H1 (cell line): ENCODE results near the gene FCF1. TPM values are rescaled to one million over a fixed set of nuclear protein-coding genes. Genes with fewer than 3 reads are reported as not detected.

Experiments used
- CTCF ChIA-PET: fragments of 300-600 bp; sonication (Branson Sonifier 250); formaldehyde crosslinking; loops from one replicate; lab custom pipeline; 2021; ENCODE audit not compliant: partially characterized antibody; lab: Charles Lee
- POLR2A ChIA-PET: fragments of 300-600 bp; sonication (Branson Sonifier 250); formaldehyde crosslinking; loops from one replicate; lab custom pipeline; 2021; ENCODE audit warnings: inconsistent platforms; ENCODE audit not compliant: partially characterized antibody; lab: Charles Lee
- DNase-seq, 2 experiments: peaks; one replicate each; pipeline versions ENCODE4 v3.0.0 to v3.0.0-alpha.2; 2010 to 2022; ENCODE audit warnings: low spot score in 2 of 2, low read depth in 1 of 2, mixed read lengths in 1 of 2
- FAIRE-seq: peaks from 2 replicates; lab custom pipeline; 2011; peaks lifted over from hg19 to GRCh38; lab: Jason Lieb, UNC
- H2AFZ ChIP-seq: 2 replicates; pipeline ENCODE4 v1.8.1; 2012; ENCODE audit warnings: low read length, inconsistent platforms
- H2AK5ac ChIP-seq: 2 replicates; pipeline ENCODE4 v1.6.1; 2013; ENCODE audit warnings: low read depth, low read length
- H2BK120ac ChIP-seq: replicated peaks from 2 replicates; pipeline ENCODE3; 2013; ENCODE audit warnings: low read depth, low read length, inconsistent platforms
- H2BK12ac ChIP-seq: 2 replicates; pipeline ENCODE4 v1.6.1; 2013; ENCODE audit warnings: low read depth, low read length
- H2BK15ac ChIP-seq: 2 replicates; pipeline ENCODE4 v1.6.1; 2013; ENCODE audit warnings: low read length
- H2BK20ac ChIP-seq: 2 replicates; pipeline ENCODE4 v1.6.1; 2013; ENCODE audit warnings: low read length
- H2BK5ac ChIP-seq: 2 replicates; pipeline ENCODE4 v1.6.1; 2013; ENCODE audit warnings: low read depth, low read length
- H3K14ac ChIP-seq: 2 replicates; pipeline ENCODE4 v1.6.1; 2013; ENCODE audit warnings: inconsistent platforms; ENCODE audit not compliant: insufficient read length
- H3K18ac ChIP-seq: 2 replicates; pipeline ENCODE4 v1.6.1; 2013; ENCODE audit warnings: low read length; ENCODE audit errors: extremely low read depth
- H3K23ac ChIP-seq: 2 replicates; pipeline ENCODE4 v1.6.1; 2013; ENCODE audit warnings: inconsistent platforms; ENCODE audit not compliant: insufficient read length
- H3K23me2 ChIP-seq: 2 replicates; pipeline ENCODE4 v1.6.1; 2013; ENCODE audit warnings: low read depth, low read length
- H3K27ac ChIP-seq: 2 replicates; pipeline ENCODE4 v1.6.1; 2011; ENCODE audit warnings: low read depth, low read length, inconsistent platforms
- H3K27me3 ChIP-seq, 4 experiments: replicated peaks in 1 of 4; 1 replicate in 1 of 4; 2 replicates in 3 of 4; pipeline versions ENCODE4 v1.6.1 to v1.8.1; 2011 to 2013; ENCODE audit warnings: low read length in 3 of 4, mild to moderate bottlenecking in 3 of 4, inconsistent platforms in 2 of 4, mixed read lengths in 2 of 4, moderate library complexity in 1 of 4; ENCODE audit not compliant: control insufficient read depth in 3 of 4, insufficient read depth in 3 of 4; ENCODE audit errors: extremely low read depth in 1 of 4
- H3K36me3 ChIP-seq, 4 experiments: 2 replicates each; pipeline versions ENCODE4 v1.6.1 to v1.8.1; 2011 to 2013; ENCODE audit warnings: mild to moderate bottlenecking in 4 of 4, low read length in 3 of 4, moderate library complexity in 2 of 4, control low read depth in 1 of 4, inconsistent platforms in 1 of 4; ENCODE audit not compliant: insufficient read depth in 4 of 4, control insufficient read depth in 2 of 4
- H3K4ac ChIP-seq: replicated peaks from 2 replicates; pipeline ENCODE3; 2013; ENCODE audit warnings: low read length, low read depth, mixed read lengths, inconsistent platforms; ENCODE audit not compliant: insufficient read length
- H3K4me1 ChIP-seq, 4 experiments: replicated peaks in 1 of 4; 1 replicate in 1 of 4; 2 replicates in 3 of 4; pipeline versions ENCODE4 v1.6.1 to v1.8.1; 2011 to 2013; ENCODE audit warnings: low read length in 3 of 4, inconsistent platforms in 2 of 4, mixed read lengths in 1 of 4; ENCODE audit not compliant: insufficient read depth in 4 of 4, control insufficient read depth in 3 of 4
- H3K4me2 ChIP-seq, 2 experiments: 2 replicates each; pipeline versions ENCODE4 v1.6.1 to v1.8.1; 2011 to 2013; ENCODE audit warnings: low read depth in 2 of 2, low read length in 2 of 2, control low read depth in 1 of 2, inconsistent platforms in 1 of 2, mild to moderate bottlenecking in 1 of 2; ENCODE audit not compliant: insufficient read depth in 1 of 2
- H3K4me3 ChIP-seq, 4 experiments: fragments of 200-600, 300-600 bp in 1 of 4; sonication (generic), shearing (Covaris generic), sonication (Bioruptor Twin) in 1 of 4; 2 replicates each; pipeline versions ENCODE4 v1.5.1 to v1.8.1; 2011 to 2016; ENCODE audit warnings: low read length in 4 of 4, low read depth in 3 of 4, control low read depth in 2 of 4, inconsistent platforms in 2 of 4, mild to moderate bottlenecking in 2 of 4, mixed read lengths in 1 of 4, moderate library complexity in 1 of 4; ENCODE audit not compliant: insufficient read depth in 2 of 4; ENCODE audit errors: extremely low read depth in 1 of 4
- H3K56ac ChIP-seq: replicated peaks from 2 replicates; pipeline ENCODE3; 2013; ENCODE audit warnings: low read depth, mild to moderate bottlenecking, mixed read lengths, low read length, inconsistent platforms; ENCODE audit not compliant: insufficient read length
- H3K79me1 ChIP-seq: 2 replicates; pipeline ENCODE4 v1.6.1; 2013; ENCODE audit warnings: low read depth, low read length, control low read depth
- H3K79me2 ChIP-seq, 2 experiments: 2 replicates each; pipeline versions ENCODE4 v1.6.1 to v1.8.1; 2012 to 2013; ENCODE audit warnings: low read length in 2 of 2, mild to moderate bottlenecking in 2 of 2, inconsistent platforms in 1 of 2; ENCODE audit not compliant: insufficient read depth in 2 of 2, control insufficient read depth in 1 of 2
- H3K9ac ChIP-seq, 4 experiments: replicated peaks in 1 of 4; 1 replicate in 1 of 4; 2 replicates in 3 of 4; pipeline versions ENCODE4 v1.6.1 to v1.8.1; 2011 to 2013; ENCODE audit warnings: low read depth in 3 of 4, low read length in 3 of 4, control low read depth in 2 of 4, mild to moderate bottlenecking in 2 of 4, moderate library complexity in 2 of 4, inconsistent platforms in 1 of 4; ENCODE audit errors: extremely low read depth in 1 of 4
- H3K9me3 ChIP-seq, 2 experiments: 2 replicates each; pipeline versions ENCODE4 v1.6.1 to v1.8.1; 2012 to 2013; ENCODE audit warnings: mild to moderate bottlenecking in 2 of 2, moderate library complexity in 2 of 2, control low read depth in 1 of 2, inconsistent platforms in 1 of 2, low read depth in 1 of 2, low read length in 1 of 2, mixed read lengths in 1 of 2; ENCODE audit not compliant: insufficient read depth in 2 of 2
- H4K20me1 ChIP-seq, 2 experiments: replicated peaks in 1 of 2; 2 replicates each; pipeline versions ENCODE3 to v1.8.1; 2011 to 2013; ENCODE audit warnings: inconsistent platforms in 2 of 2, low read length in 2 of 2, mild to moderate bottlenecking in 1 of 2; ENCODE audit not compliant: insufficient read depth in 2 of 2, control insufficient read depth in 1 of 2
- H4K5ac ChIP-seq: 2 replicates; pipeline ENCODE4 v1.6.1; 2013; ENCODE audit warnings: low read length, low read depth, mixed read lengths, inconsistent platforms; ENCODE audit not compliant: insufficient read length
- H4K8ac ChIP-seq: 2 replicates; pipeline ENCODE4 v1.8.0; 2013; ENCODE audit warnings: mild to moderate bottlenecking, moderate library complexity, low read length, inconsistent platforms; ENCODE audit not compliant: insufficient read depth; ENCODE audit errors: extremely low read depth
- H4K91ac ChIP-seq: replicated peaks from 2 replicates; pipeline ENCODE3; 2013; ENCODE audit warnings: low read length, mixed read lengths, inconsistent platforms; ENCODE audit not compliant: insufficient read length
- CTBP2 ChIP-seq: IDR thresholded peaks from 2 replicates; pipeline ENCODE4 v1.7.0; 2011; ENCODE audit warnings: borderline replicate concordance, mild to moderate bottlenecking, moderate library complexity, mixed read lengths, low read length; ENCODE audit not compliant: insufficient read depth, insufficient read length
- E2F6 ChIP-seq: IDR thresholded peaks from 2 replicates; pipeline ENCODE4 v1.6.1; 2012; ENCODE audit warnings: inconsistent platforms
- FOSL1 ChIP-seq: IDR thresholded peaks from 2 replicates; pipeline ENCODE4 v1.6.1; 2011; ENCODE audit warnings: mild to moderate bottlenecking, low read depth, low read length, moderate library complexity; ENCODE audit not compliant: insufficient read depth
- HDAC2 ChIP-seq, 2 experiments: fragments of 300-600 bp in 1 of 2; sonication (generic) in 1 of 2; IDR thresholded peaks; 2 replicates each; pipeline ENCODE4 v1.6.1; 2011 to 2012; ENCODE audit warnings: low read depth in 2 of 2, low read length in 2 of 2, mild to moderate bottlenecking in 2 of 2, moderate library complexity in 2 of 2, borderline replicate concordance in 1 of 2, inconsistent platforms in 1 of 2
- SIX5 ChIP-seq: IDR thresholded peaks from 2 replicates; pipeline ENCODE4 v1.6.1; 2011; ENCODE audit warnings: mild to moderate bottlenecking, low read depth, low read length
- WGBS, 2 experiments: shearing (Covaris generic) in 1 of 2; methylation state at CpG; one replicate each; pipeline versions ENCODE4 v1.1.6 to v1.1.7; 2013 to 2015; ENCODE audit warnings: low lambda C conversion rate in 2 of 2, mixed read lengths in 2 of 2, inconsistent platforms in 1 of 2, low coverage in 1 of 2, missing lambda C conversion rate in 1 of 2; ENCODE audit not compliant: insufficient replicate concordance in 2 of 2, insufficient coverage in 1 of 2, insufficient read length in 1 of 2; ENCODE audit errors: extremely low coverage in 1 of 2, missing lambda C conversion rate in 1 of 2; 5-methylcytosine and 5-hydroxymethylcytosine counted together
- polyA plus RNA-seq, 7 experiments: library from polyadenylated mRNA; depleted of rRNA in 3 of 7; stranded (reverse) in 5 of 7; unstranded in 2 of 7; fragments of >200 nt in 5 of 7; fragments of 200-250 nt in 2 of 7; gene quantifications; 1 replicate in 5 of 7; 2 replicates in 1 of 7; 4 replicates in 1 of 7; pipeline versions ENCODE4 v1.2.1 to v1.2.3, GENCODE V29; 2011 to 2013; ENCODE audit warnings: missing spikeins in 2 of 7, mixed read lengths in 2 of 7
- total RNA-seq: library from RNA; stranded (reverse); fragmentation: NEBNext Ultra II Directional; extraction: Animal tissue kit (Norgen Biotek cat#: 25700); gene quantifications from 2 replicates; pipeline ENCODE4 v1.2.1, GENCODE V29; 2021

FCF1 gene
- total and polyA plus RNA-seq, 2 of the 8 experiments (the other 6 are each of a cell fraction or from before 2014, with no cell fraction given), result 48.1 to 84.3 TPM

GRCh38 chr14:74702293-74702692 lies 10.7 kb upstream of the FCF1 start:
- no peak for TF ChIP-seq SIX5
- TF ChIP-seq FOSL1, result no peak
- no peak for TF ChIP-seq CTBP2
- TF ChIP-seq HDAC2 (IDR thresholded peaks at IDR 0.05; ENCODE audit: borderline replicate concordance in 1 of 2, low read depth in 2 of 2, low read length in 2 of 2), result no peak
- TF ChIP-seq E2F6, result no peak
- peaks cover 0 to 3% (median 2%) of the 10 kb centered on the region in 4 experiments; a peak in 2 of 8 replicates for H3K36me3 ChIP-seq
- no peak overlapping the region for H2BK20ac ChIP-seq
- no peak overlapping the region for H2AK5ac ChIP-seq
- ChIA-PET POLR2A (no interaction called here), CTCF (no interaction called here)
- no peak overlapping the region for H3K56ac ChIP-seq
- 97% methylated on average over 2 of the region's 2 CpGs; no CpG with 5 or more reads in 1 of the 2 experiments for WGBS, 2 experiments
- no peak overlapping the region for H3K4me3 ChIP-seq
- peaks cover 0 to 2% of the 10 kb centered on the region in 2 experiments for H4K20me1 ChIP-seq
- no peak overlapping the region for H2BK5ac ChIP-seq
- no peaks in the 10 kb centered on the region for H3K27me3 ChIP-seq
- H3K79me2 ChIP-seq, result peaks cover 0 to 71% of the 10 kb centered on the region in 2 experiments; a peak in 2 of 4 replicates
- no peak overlapping the region for H2BK15ac ChIP-seq
- no peak overlapping the region for H3K4me2 ChIP-seq
- no peak overlapping the region for H2BK120ac ChIP-seq
- no peak overlapping the region for H3K18ac ChIP-seq
- H2BK12ac ChIP-seq, result no peak overlapping the region
- H3K14ac ChIP-seq, result no peak overlapping the region
- no peak overlapping the region for H3K23ac ChIP-seq
- H3K27ac ChIP-seq, result no peak overlapping the region
- H4K8ac ChIP-seq, result no peak overlapping the region
- H3K4ac ChIP-seq, result no peak overlapping the region
- no peaks in the 10 kb centered on the region for H3K4me1 ChIP-seq
- no peaks in the 10 kb centered on the region for H3K23me2 ChIP-seq
- peaks cover 16 to 18% of the 10 kb centered on the region in 2 experiments; a peak in 3 of 4 replicates for H3K9me3 ChIP-seq
- no peak for DNase-seq
- H3K9ac ChIP-seq, result no peak overlapping the region
- no peak overlapping the region for H2AFZ ChIP-seq
- peaks cover 3% of the 10 kb centered on the region for H3K79me1 ChIP-seq
- no peak overlapping the region for H4K5ac ChIP-seq
- no peak overlapping the region for H4K91ac ChIP-seq
- no peak for FAIRE-seq
